TTC549 (cell line): Measurements from ENCODE around the gene PRTN3.

ENCODE experiments used
- FAIRE-seq: peaks from 2 replicates; lab custom pipeline; 2012; peaks lifted over from hg19 to GRCh38; lab: Jason Lieb, UNC

Gene PRTN3

GRCh38 chr19:803686-804418, 36.9 kb upstream of the PRTN3 start:
- FAIRE-seq = no peak

GRCh38 chr19:804419-805165, 36.2 kb upstream of the PRTN3 start:
- FAIRE-seq = no peak

GRCh38 chr19:805166-805551, 35.6 kb upstream of the PRTN3 start:
- FAIRE-seq = no peak

- no peak for FAIRE-seq
These were observed 34.9 kb upstream of the PRTN3 start for GRCh38 chr19:805600-806550.

GRCh38 chr19:806815-807421, 33.9 kb upstream of the PRTN3 start:
- no peak for FAIRE-seq

- FAIRE-seq = no peak
These were observed 33.0 kb upstream of the PRTN3 start for GRCh38 chr19:807627-808422.

GRCh38 chr19:808423-808775, 32.4 kb upstream of the PRTN3 start:
- FAIRE-seq = no peak

GRCh38 chr19:810077-810855, 30.5 kb upstream of the PRTN3 start:
- no peak for FAIRE-seq

GRCh38 chr19:810883-811489, 29.8 kb upstream of the PRTN3 start:
- FAIRE-seq = no peak

GRCh38 chr19:811506-812048, 29.2 kb upstream of the PRTN3 start:
- no peak for FAIRE-seq

- FAIRE-seq = no peak
These were observed 28.6 kb upstream of the PRTN3 start for GRCh38 chr19:812049-812746.

- FAIRE-seq = no peak
These were observed 28.0 kb upstream of the PRTN3 start for GRCh38 chr19:812747-813218.

GRCh38 chr19:813219-814151, 27.3 kb upstream of the PRTN3 start:
- FAIRE-seq = no peak

GRCh38 chr19:814152-815078, 26.4 kb upstream of the PRTN3 start:
- no peak for FAIRE-seq

- FAIRE-seq = no peak
These were observed 25.6 kb upstream of the PRTN3 start for GRCh38 chr19:815079-815774.

GRCh38 chr19:815775-816499, 24.9 kb upstream of the PRTN3 start:
- FAIRE-seq = no peak
